Measurements from ENCODE around the gene FAHD2B.
A peak's percentile ranks its signal among the peaks of the same experiment; 100 is the strongest.
"Not testable (repeated sequence)": the region's sequence is repeated elsewhere in the genome, so short reads cannot be mapped to it uniquely, and the experiment has no call there.

Gene FAHD2B

DNA sequence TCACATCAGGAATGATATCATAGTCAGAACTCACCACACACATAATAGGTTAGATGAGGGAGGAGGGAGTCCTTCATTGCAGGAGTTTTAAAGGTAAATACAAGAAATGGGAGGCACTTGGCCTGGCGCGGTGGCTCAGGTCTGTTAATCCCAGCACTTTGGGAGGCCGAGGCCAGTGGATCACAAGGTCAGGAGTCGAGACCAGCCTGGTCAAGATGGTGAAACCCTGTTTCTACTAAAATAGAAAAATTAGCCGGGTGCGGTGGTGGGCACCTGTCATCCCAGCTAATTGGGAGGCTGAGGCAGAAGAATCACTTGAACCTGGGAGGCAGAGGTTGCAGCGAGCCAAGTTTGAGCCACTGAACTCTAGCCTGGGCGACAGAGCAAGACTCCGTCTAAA is 16.6 kb upstream of the FAHD2B start:
- POLR2A ChIA-PET; H3K4me1 ChIP-seq (ENCODE audit: control extremely low read depth in 1 of 4, control insufficient read depth in 4 of 4, insufficient read depth in 4 of 4, low read length in 3 of 4); DNase-seq; H3K4me3 ChIP-seq (ENCODE audit: control insufficient read depth in 1 of 7, extremely low read depth in 1 of 7, insufficient read depth in 4 of 7, low read depth in 2 of 7, low read length in 6 of 7); H3K27me3 ChIP-seq (replicated peaks in 2 of 5; ENCODE audit: control insufficient read depth in 4 of 5, insufficient read depth in 5 of 5, low read length in 4 of 5); H3K9me3 ChIP-seq (ENCODE audit: control extremely low read depth in 1 of 5, control insufficient read depth in 4 of 5, insufficient read depth in 2 of 5, low read depth in 1 of 5, low read length in 4 of 5); H3K27ac ChIP-seq (ENCODE audit: insufficient read depth in 1 of 2, low read depth in 1 of 2, low read length in 2 of 2, poor library complexity in 1 of 2, severe bottlenecking in 2 of 2); H3K36me3 ChIP-seq (ENCODE audit: control insufficient read depth in 4 of 4, insufficient read depth in 4 of 4, low read length in 3 of 4): not testable (repeated sequence)
- 100% methylated on average over 4 of the region's 9 CpGs for WGBS (ENCODE audit: insufficient coverage)
- CTCF ChIA-PET, result interaction anchor here (1.0 to 2.5 kb wide), 3 partner anchors 97 to 253 kb away, joined by 3 to 11 read pairs (median 10); partner anchors contain the start of gene ANKRD39

DNA sequence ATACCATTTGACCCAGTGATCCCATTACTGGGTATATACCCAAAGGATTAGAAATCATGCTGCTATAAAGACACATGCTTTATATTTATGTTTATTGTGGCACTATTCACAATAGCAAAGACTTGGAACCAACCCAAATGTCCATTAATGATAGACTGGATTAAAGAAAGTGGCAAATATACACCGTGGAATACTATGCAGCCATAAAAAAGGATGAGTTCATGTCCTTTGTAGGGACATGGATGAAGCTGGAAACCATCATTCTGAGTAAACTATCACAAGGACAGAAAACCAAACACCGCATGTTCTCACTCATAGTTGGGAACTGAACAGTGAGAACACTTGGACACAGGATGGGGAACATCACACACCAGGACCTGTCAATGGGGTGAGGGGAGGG is 12.2 kb upstream of the FAHD2B start:
- H3K4me3 ChIP-seq (ENCODE audit: control insufficient read depth in 1 of 7, extremely low read depth in 1 of 7, insufficient read depth in 4 of 7, low read depth in 2 of 7, low read length in 6 of 7); CTCF ChIA-PET; H3K36me3 ChIP-seq (ENCODE audit: control insufficient read depth in 4 of 4, insufficient read depth in 4 of 4, low read length in 3 of 4); H3K27ac ChIP-seq (ENCODE audit: insufficient read depth in 1 of 2, low read depth in 1 of 2, low read length in 2 of 2, poor library complexity in 1 of 2, severe bottlenecking in 2 of 2); H3K9me3 ChIP-seq (ENCODE audit: control extremely low read depth in 1 of 5, control insufficient read depth in 4 of 5, insufficient read depth in 2 of 5, low read depth in 1 of 5, low read length in 4 of 5); POLR2A ChIA-PET; H3K4me1 ChIP-seq (ENCODE audit: control extremely low read depth in 1 of 4, control insufficient read depth in 4 of 4, insufficient read depth in 4 of 4, low read length in 3 of 4); H3K27me3 ChIP-seq (replicated peaks in 2 of 5; ENCODE audit: control insufficient read depth in 4 of 5, insufficient read depth in 5 of 5, low read length in 4 of 5); DNase-seq: not testable (repeated sequence)
- 86% methylated on average over 1 of the region's 2 CpGs for WGBS (ENCODE audit: insufficient coverage)

DNA sequence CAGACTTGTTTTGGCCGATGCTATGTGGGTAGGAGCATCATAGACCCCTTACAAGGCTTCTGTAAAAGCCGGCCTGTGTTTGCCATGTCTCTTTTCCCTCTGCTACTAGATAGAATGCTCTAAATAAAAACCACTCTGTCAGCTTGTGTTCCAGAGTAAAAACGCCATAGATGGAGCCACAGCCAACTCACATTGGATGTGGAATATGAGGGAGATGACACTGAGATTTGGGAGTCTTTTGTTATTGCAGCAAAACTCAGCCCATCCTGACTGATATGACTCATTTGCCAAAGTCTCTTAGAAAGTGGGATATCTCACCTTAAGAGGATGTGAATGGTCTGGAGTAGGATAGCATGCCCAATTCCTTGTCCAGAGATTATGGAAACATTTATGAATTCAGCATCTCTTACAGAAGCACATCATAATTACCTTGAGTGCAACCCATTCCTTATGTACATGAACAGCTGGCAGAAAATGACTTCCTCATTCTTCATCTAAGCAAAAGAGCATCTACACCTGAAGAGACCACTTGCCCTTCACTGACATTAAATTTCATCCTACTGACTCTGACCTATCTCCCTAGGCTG is 4.2 kb upstream of the FAHD2B start:
- H3K27ac ChIP-seq (ENCODE audit: insufficient read depth in 1 of 2, low read depth in 1 of 2, low read length in 2 of 2, poor library complexity in 1 of 2, severe bottlenecking in 2 of 2); DNase-seq; H3K36me3 ChIP-seq (ENCODE audit: control insufficient read depth in 4 of 4, insufficient read depth in 4 of 4, low read length in 3 of 4); H3K9me3 ChIP-seq (ENCODE audit: control extremely low read depth in 1 of 5, control insufficient read depth in 4 of 5, insufficient read depth in 2 of 5, low read depth in 1 of 5, low read length in 4 of 5); CTCF ChIA-PET; H3K4me3 ChIP-seq (ENCODE audit: control insufficient read depth in 1 of 7, extremely low read depth in 1 of 7, insufficient read depth in 4 of 7, low read depth in 2 of 7, low read length in 6 of 7); H3K27me3 ChIP-seq (replicated peaks in 2 of 5; ENCODE audit: control insufficient read depth in 4 of 5, insufficient read depth in 5 of 5, low read length in 4 of 5); POLR2A ChIA-PET; H3K4me1 ChIP-seq (ENCODE audit: control extremely low read depth in 1 of 4, control insufficient read depth in 4 of 4, insufficient read depth in 4 of 4, low read length in 3 of 4): not testable (repeated sequence)
- no CpG with 5 or more reads among the region's 3 CpGs for WGBS (ENCODE audit: insufficient coverage)

DNA sequence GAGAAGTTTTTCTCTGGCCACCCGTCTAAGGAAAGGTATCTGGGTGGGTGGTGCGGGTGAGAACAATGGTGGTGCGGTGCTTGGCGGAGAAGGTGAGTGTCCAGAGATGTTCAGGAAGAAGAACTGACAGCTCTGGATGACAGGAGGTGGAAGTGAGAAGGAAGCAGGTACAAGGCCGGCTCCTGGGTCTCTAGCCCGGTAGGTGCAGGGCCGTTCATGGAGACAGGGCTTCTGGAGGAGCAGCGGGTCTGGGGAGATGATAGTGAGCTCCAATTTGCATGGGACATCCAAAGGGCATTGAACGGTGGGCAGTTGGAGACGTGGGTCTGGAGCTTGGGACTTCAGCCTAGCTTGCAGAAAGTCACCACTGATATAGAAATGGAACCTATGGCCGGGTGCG is 979 bp upstream of the FAHD2B start:
- no peaks in the 10 kb centered on the region for H3K27me3 ChIP-seq (replicated peaks in 2 of 5; ENCODE audit: control insufficient read depth in 4 of 5, insufficient read depth in 5 of 5, low read length in 4 of 5)
- WGBS (ENCODE audit: insufficient coverage), result 86% methylated on average over 12 of the region's 12 CpGs
- H3K36me3 ChIP-seq (ENCODE audit: control insufficient read depth in 4 of 4, insufficient read depth in 4 of 4, low read length in 3 of 4), result no peaks in the 10 kb centered on the region
- peaks cover 0 to 10% (median 3%) of the 10 kb centered on the region in 4 experiments for H3K4me1 ChIP-seq (ENCODE audit: control extremely low read depth in 1 of 4, control insufficient read depth in 4 of 4, insufficient read depth in 4 of 4, low read length in 3 of 4)
- DNase-seq, result no peak
- H3K9me3 ChIP-seq (ENCODE audit: control extremely low read depth in 1 of 5, control insufficient read depth in 4 of 5, insufficient read depth in 2 of 5, low read depth in 1 of 5, low read length in 4 of 5), result no peaks in the 10 kb centered on the region
- ChIA-PET POLR2A (no interaction called here), CTCF (interaction anchor here (0.6 to 1.4 kb wide), 2 partner anchors 15 to 267 kb away, joined by 4 read pairs; no protein-coding TSS in a partner anchor)
- H3K27ac ChIP-seq (ENCODE audit: insufficient read depth in 1 of 2, low read depth in 1 of 2, low read length in 2 of 2, poor library complexity in 1 of 2, severe bottlenecking in 2 of 2), result no peak overlapping the region
- H3K4me3 ChIP-seq (ENCODE audit: control insufficient read depth in 1 of 7, extremely low read depth in 1 of 7, insufficient read depth in 4 of 7, low read depth in 2 of 7, low read length in 6 of 7), result peak overlapping the region in 4 of 7 experiments; percentile 26 to 68 (median 52)

DNA sequence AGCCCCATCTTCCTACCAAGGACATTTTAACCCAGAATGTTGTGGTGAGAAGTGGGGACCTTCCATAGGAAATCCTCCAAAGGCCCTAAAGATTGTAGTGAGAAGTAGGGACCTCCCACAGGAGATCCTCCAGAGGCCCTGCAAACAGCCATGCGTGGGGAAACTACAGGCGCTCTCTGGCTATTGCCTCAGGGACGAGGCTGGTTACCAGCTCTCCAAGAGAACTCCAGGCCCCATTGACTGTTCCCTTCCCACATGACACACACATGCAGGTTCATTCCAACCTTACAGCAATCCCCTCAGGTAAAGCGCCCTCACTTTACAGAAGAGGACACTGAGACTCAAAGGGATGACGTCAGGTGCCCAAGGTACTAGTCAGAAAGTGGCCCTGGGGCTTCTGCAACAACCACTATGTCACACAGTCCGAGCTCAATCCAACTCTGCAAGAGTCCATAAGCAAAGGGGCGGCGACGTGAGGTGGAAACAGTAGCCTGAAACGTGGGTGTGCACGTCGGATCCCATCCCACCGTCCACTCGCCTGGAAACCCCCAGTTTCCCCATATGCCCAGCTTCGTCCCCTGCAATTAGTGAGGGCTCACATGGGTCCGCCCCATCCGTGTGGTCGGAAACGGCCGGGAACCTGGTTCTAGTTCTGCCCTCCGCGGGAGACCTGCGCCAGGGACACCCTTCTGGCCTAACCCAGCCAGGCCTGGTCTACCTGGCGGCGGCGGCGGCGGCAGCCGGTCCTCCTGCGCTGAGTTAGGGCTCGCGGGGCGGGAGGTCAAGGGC is 505 bp downstream of the FAHD2B start:
- H3K27ac ChIP-seq (ENCODE audit: insufficient read depth in 1 of 2, low read depth in 1 of 2, low read length in 2 of 2, poor library complexity in 1 of 2, severe bottlenecking in 2 of 2); CTCF ChIA-PET; H3K27me3 ChIP-seq (replicated peaks in 2 of 5; ENCODE audit: control insufficient read depth in 4 of 5, insufficient read depth in 5 of 5, low read length in 4 of 5); H3K36me3 ChIP-seq (ENCODE audit: control insufficient read depth in 4 of 4, insufficient read depth in 4 of 4, low read length in 3 of 4); POLR2A ChIA-PET; H3K9me3 ChIP-seq (ENCODE audit: control extremely low read depth in 1 of 5, control insufficient read depth in 4 of 5, insufficient read depth in 2 of 5, low read depth in 1 of 5, low read length in 4 of 5): not testable (repeated sequence)
- WGBS (ENCODE audit: insufficient coverage), result 85% methylated on average over 3 of the region's 33 CpGs
- peak in 1 of 3 donors; percentile 1 for DNase-seq
- H3K4me1 ChIP-seq (ENCODE audit: control extremely low read depth in 1 of 4, control insufficient read depth in 4 of 4, insufficient read depth in 4 of 4, low read length in 3 of 4), result peaks cover 0 to 10% (median 3%) of the 10 kb centered on the region in 4 experiments
- peak overlapping the region in 3 of 7 experiments; percentile 10 to 40 (median 12) for H3K4me3 ChIP-seq (ENCODE audit: control insufficient read depth in 1 of 7, extremely low read depth in 1 of 7, insufficient read depth in 4 of 7, low read depth in 2 of 7, low read length in 6 of 7)

DNA sequence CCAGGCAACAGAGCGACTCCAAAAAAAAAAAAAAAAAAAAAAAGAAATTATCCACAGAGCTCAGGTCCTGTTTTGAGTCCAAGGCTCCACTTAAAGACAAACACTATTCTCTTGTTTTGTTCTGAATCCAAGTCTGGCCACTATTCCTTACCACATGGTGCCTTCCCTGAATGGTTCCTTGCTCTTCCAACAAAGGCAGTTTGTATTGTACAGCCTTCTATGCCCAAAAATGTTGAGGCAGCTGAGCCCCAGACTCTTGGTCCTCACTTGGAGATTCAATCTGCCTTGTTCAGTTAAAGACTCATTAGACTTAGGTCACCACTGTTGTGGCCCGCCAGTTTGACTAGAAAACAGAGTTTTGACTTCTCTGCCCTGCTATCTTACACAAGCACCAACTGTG is 1.7 kb downstream of the FAHD2B start:
- CTCF ChIA-PET; POLR2A ChIA-PET; H3K36me3 ChIP-seq (ENCODE audit: control insufficient read depth in 4 of 4, insufficient read depth in 4 of 4, low read length in 3 of 4): not testable (repeated sequence)

DNA sequence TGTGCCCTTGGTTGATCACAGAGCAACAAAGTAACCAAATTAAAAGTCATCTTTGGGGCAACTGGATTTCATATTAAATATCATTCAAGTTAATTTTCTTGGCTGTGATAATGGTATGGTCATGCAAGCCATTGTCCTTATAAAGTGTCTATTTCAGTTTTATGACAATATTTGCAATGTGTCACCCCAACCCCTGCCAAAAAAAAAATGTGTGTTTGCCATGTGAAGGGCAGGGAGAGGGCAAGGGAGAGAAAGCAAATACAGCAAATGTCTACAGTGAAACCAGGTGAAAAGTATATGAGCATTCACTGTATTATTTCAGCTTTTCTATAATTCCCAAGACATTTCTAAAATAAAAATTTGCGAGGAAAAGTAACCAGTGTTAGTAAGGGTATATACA is 6.0 kb downstream of the FAHD2B start:
- CTCF ChIA-PET; DNase-seq; POLR2A ChIA-PET; H3K27ac ChIP-seq (ENCODE audit: insufficient read depth in 1 of 2, low read depth in 1 of 2, low read length in 2 of 2, poor library complexity in 1 of 2, severe bottlenecking in 2 of 2); H3K27me3 ChIP-seq (replicated peaks in 2 of 5; ENCODE audit: control insufficient read depth in 4 of 5, insufficient read depth in 5 of 5, low read length in 4 of 5); H3K4me3 ChIP-seq (ENCODE audit: control insufficient read depth in 1 of 7, extremely low read depth in 1 of 7, insufficient read depth in 4 of 7, low read depth in 2 of 7, low read length in 6 of 7); H3K36me3 ChIP-seq (ENCODE audit: control insufficient read depth in 4 of 4, insufficient read depth in 4 of 4, low read length in 3 of 4); H3K4me1 ChIP-seq (ENCODE audit: control extremely low read depth in 1 of 4, control insufficient read depth in 4 of 4, insufficient read depth in 4 of 4, low read length in 3 of 4); H3K9me3 ChIP-seq (ENCODE audit: control extremely low read depth in 1 of 5, control insufficient read depth in 4 of 5, insufficient read depth in 2 of 5, low read depth in 1 of 5, low read length in 4 of 5): not testable (repeated sequence)
- no CpG with 5 or more reads among the region's 1 CpG for WGBS (ENCODE audit: insufficient coverage)

More for the DNA sequence above, 1.7 kb downstream of the FAHD2B start:
- not testable (repeated sequence) for H3K27me3 ChIP-seq (replicated peaks in 2 of 5; ENCODE audit: control insufficient read depth in 4 of 5, insufficient read depth in 5 of 5, low read length in 4 of 5); H3K9me3 ChIP-seq (ENCODE audit: control extremely low read depth in 1 of 5, control insufficient read depth in 4 of 5, insufficient read depth in 2 of 5, low read depth in 1 of 5, low read length in 4 of 5); H3K27ac ChIP-seq (ENCODE audit: insufficient read depth in 1 of 2, low read depth in 1 of 2, low read length in 2 of 2, poor library complexity in 1 of 2, severe bottlenecking in 2 of 2); H3K4me3 ChIP-seq (ENCODE audit: control insufficient read depth in 1 of 7, extremely low read depth in 1 of 7, insufficient read depth in 4 of 7, low read depth in 2 of 7, low read length in 6 of 7); DNase-seq
- H3K4me1 ChIP-seq (ENCODE audit: control extremely low read depth in 1 of 4, control insufficient read depth in 4 of 4, insufficient read depth in 4 of 4, low read length in 3 of 4), result peaks cover 0 to 10% (median 3%) of the 10 kb centered on the region in 4 experiments
- no CpG with 5 or more reads among the region's 2 CpGs for WGBS (ENCODE audit: insufficient coverage)

Data from common myeloid progenitor, CD34-positive (primary cell).